ENCODE measurements around the gene BCL11A. TPM values are rescaled to one million over a fixed set of nuclear protein-coding genes. Genes with fewer than 3 reads are reported as not detected.

The BCL11A gene
- total RNA-seq, 1 donor from 2014 or later, result 10.7 TPM

DNA sequence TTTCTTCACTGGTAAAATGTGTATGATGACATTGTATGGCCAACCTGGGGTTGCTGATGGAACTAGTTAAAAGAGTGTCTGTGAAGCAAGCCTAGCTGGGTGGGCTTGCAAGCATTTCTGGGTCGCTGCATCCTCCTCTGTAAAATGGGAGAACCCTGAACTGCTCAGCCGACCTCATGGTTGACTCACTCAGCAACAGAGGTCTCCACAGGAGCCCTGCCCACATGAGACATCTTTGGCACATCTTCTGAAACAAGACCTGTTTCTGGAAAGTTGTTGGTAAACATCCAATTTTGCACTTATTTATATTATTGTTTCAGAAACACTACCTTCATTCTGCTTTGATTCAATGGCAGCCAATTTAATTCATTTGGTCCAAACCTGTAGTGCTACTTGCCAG is 52.6 kb downstream of the BCL11A start:
- Mint-ChIP-seq H3K9me3 (ENCODE audit: unreplicated experiment) (no peaks in the 10 kb centered on the region), H3K36me3 (ENCODE audit: unreplicated experiment) (no peaks in the 10 kb centered on the region), H3K4me3 (ENCODE audit: unreplicated experiment) (no peak overlapping the region), H3K4me1 (ENCODE audit: unreplicated experiment) (peaks cover 6% of the 10 kb centered on the region), H3K27ac (ENCODE audit: unreplicated experiment) (no peak overlapping the region), H3K27me3 (ENCODE audit: unreplicated experiment) (no peaks in the 10 kb centered on the region)
- TF ChIP-seq, protein P1, sequence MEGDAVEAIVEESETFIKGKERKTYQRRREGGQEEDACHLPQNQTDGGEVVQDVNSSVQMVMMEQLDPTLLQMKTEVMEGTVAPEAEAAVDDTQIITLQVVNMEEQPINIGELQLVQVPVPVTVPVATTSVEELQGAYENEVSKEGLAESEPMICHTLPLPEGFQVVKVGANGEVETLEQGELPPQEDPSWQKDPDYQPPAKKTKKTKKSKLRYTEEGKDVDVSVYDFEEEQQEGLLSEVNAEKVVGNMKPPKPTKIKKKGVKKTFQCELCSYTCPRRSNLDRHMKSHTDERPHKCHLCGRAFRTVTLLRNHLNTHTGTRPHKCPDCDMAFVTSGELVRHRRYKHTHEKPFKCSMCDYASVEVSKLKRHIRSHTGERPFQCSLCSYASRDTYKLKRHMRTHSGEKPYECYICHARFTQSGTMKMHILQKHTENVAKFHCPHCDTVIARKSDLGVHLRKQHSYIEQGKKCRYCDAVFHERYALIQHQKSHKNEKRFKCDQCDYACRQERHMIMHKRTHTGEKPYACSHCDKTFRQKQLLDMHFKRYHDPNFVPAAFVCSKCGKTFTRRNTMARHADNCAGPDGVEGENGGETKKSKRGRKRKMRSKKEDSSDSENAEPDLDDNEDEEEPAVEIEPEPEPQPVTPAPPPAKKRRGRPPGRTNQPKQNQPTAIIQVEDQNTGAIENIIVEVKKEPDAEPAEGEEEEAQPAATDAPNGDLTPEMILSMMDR (IDR thresholded peaks at IDR 0.05), result no peak
- DNase-seq (ENCODE audit: extremely low spot score, unreplicated experiment), result no peak

GRCh38 chr2:60499651-60500265 is 53.7 kb downstream of the BCL11A start:
- H3K27ac Mint-ChIP-seq (ENCODE audit: unreplicated experiment), result no peak overlapping the region
- no peaks in the 10 kb centered on the region for H3K36me3 Mint-ChIP-seq (ENCODE audit: unreplicated experiment)
- peaks cover 6% of the 10 kb centered on the region for H3K4me1 Mint-ChIP-seq (ENCODE audit: unreplicated experiment)
- no peaks in the 10 kb centered on the region for H3K9me3 Mint-ChIP-seq (ENCODE audit: unreplicated experiment)
- no peak overlapping the region for H3K4me3 Mint-ChIP-seq (ENCODE audit: unreplicated experiment)
- TF ChIP-seq, protein P1 (IDR thresholded peaks at IDR 0.05), result no peak
- DNase-seq (ENCODE audit: extremely low spot score, unreplicated experiment), result no peak
- H3K27me3 Mint-ChIP-seq (ENCODE audit: unreplicated experiment), result no peaks in the 10 kb centered on the region

- no peak overlapping the region for H3K4me3 Mint-ChIP-seq (ENCODE audit: unreplicated experiment)
- H3K4me1 Mint-ChIP-seq (ENCODE audit: unreplicated experiment), result peaks cover 6% of the 10 kb centered on the region
- no peak for DNase-seq (ENCODE audit: extremely low spot score, unreplicated experiment)
Measured at GRCh38 chr2:60498816-60499429, 54.5 kb downstream of the BCL11A start.

GRCh38 chr2:60498127-60498815 is 55.2 kb downstream of the BCL11A start:
- Mint-ChIP-seq H3K27me3 (ENCODE audit: unreplicated experiment) (no peaks in the 10 kb centered on the region), H3K27ac (ENCODE audit: unreplicated experiment) (no peak overlapping the region), H3K9me3 (ENCODE audit: unreplicated experiment) (no peaks in the 10 kb centered on the region), H3K36me3 (ENCODE audit: unreplicated experiment) (no peaks in the 10 kb centered on the region), H3K4me1 (ENCODE audit: unreplicated experiment) (peaks cover 6% of the 10 kb centered on the region), H3K4me3 (ENCODE audit: unreplicated experiment) (no peak overlapping the region)
- TF ChIP-seq, protein P1 (IDR thresholded peaks at IDR 0.05), result no peak
- DNase-seq (ENCODE audit: extremely low spot score, unreplicated experiment), result no peak

More at GRCh38 chr2:60498816-60499429, 54.5 kb downstream of the BCL11A start:
- no peaks in the 10 kb centered on the region for H3K36me3 Mint-ChIP-seq (ENCODE audit: unreplicated experiment)
- H3K27ac Mint-ChIP-seq (ENCODE audit: unreplicated experiment), result no peak overlapping the region
- TF ChIP-seq, protein P1 (IDR thresholded peaks at IDR 0.05), result no peak
- no peaks in the 10 kb centered on the region for H3K9me3 Mint-ChIP-seq (ENCODE audit: unreplicated experiment)
- H3K27me3 Mint-ChIP-seq (ENCODE audit: unreplicated experiment), result no peaks in the 10 kb centered on the region

GRCh38 chr2:60497500-60497899 is 56.0 kb downstream of the BCL11A start:
- peaks cover 4% of the 10 kb centered on the region for H3K4me1 Mint-ChIP-seq (ENCODE audit: unreplicated experiment)
- TF ChIP-seq, protein P1 (IDR thresholded peaks at IDR 0.05), result no peak
- H3K27ac Mint-ChIP-seq (ENCODE audit: unreplicated experiment), result no peak overlapping the region
- no peak overlapping the region for H3K4me3 Mint-ChIP-seq (ENCODE audit: unreplicated experiment)
- no peak for DNase-seq (ENCODE audit: extremely low spot score, unreplicated experiment)
- no peaks in the 10 kb centered on the region for H3K9me3 Mint-ChIP-seq (ENCODE audit: unreplicated experiment)
- no peaks in the 10 kb centered on the region for H3K36me3 Mint-ChIP-seq (ENCODE audit: unreplicated experiment)
- no peaks in the 10 kb centered on the region for H3K27me3 Mint-ChIP-seq (ENCODE audit: unreplicated experiment)

All from osteocyte (in vitro differentiated cells).